ENCODE results near the gene GPD1.

- TF ChIP-seq CTCF (IDR thresholded peaks at IDR 0.05) (no peak), POLR2A (IDR thresholded peaks at IDR 0.05) (no peak)
Observed at GRCh38 chr12:50151047-50151687, 47.4 kb downstream of the GPD1 start.

Measured in right lobe of liver (tissue), 4 donors.